KOPT-K1 (cell line): ENCODE data around the gene AMHR2.

Experiments
- H3K27ac ChIP-seq: fragments of 200-600 bp; sonication (generic); 2 replicates; pipeline ENCODE4 v1.5.1; 2016; ENCODE audit warnings: antibody characterized with exemption, mild to moderate bottlenecking, low read depth, low read length; ENCODE audit not compliant: poor library complexity, severe bottlenecking
- H3K36me3 ChIP-seq: fragments of 200-600 bp; sonication (generic); 2 replicates; pipeline ENCODE4 v1.5.1; 2017; ENCODE audit warnings: antibody characterized with exemption, mild to moderate bottlenecking, low read length, moderate library complexity; ENCODE audit not compliant: insufficient read depth
- H3K9me3 ChIP-seq: fragments of 200-600 bp; sonication (generic); 2 replicates; pipeline ENCODE4 v1.5.1; 2017; ENCODE audit warnings: antibody characterized with exemption, low read length, mild to moderate bottlenecking; ENCODE audit not compliant: insufficient read depth, poor library complexity, severe bottlenecking

The AMHR2 gene

GRCh38 chr12:53478865-53479264, 55.2 kb downstream of the AMHR2 start:
- H3K36me3 ChIP-seq = peaks cover 100% of the 10 kb centered on the region
- H3K9me3 ChIP-seq = no peaks in the 10 kb centered on the region
- no peak overlapping the region for H3K27ac ChIP-seq

DNA sequence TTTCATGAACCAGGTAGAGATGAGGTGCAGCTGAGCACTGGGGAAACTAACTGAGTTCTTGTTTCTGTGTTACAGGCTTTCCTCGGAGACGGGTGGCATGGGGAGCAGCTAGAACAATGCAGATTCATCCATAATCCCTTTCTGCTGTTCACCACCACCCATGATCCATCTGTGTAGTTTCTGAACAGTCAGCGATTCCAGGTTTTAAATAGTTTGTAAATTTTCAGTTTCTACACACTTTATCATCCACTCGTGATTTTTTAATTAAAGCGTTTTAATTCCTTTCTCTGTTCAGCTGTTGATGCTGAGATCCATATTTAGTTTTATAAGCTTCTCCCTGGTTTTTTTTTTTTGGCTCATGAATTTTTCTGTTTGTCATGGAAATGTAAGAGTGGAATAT, 55.7 kb downstream of the AMHR2 start:
- Histone ChIP-seq H3K27ac (no peak overlapping the region), H3K36me3 (peaks cover 100% of the 10 kb centered on the region), H3K9me3 (no peaks in the 10 kb centered on the region)

DNA sequence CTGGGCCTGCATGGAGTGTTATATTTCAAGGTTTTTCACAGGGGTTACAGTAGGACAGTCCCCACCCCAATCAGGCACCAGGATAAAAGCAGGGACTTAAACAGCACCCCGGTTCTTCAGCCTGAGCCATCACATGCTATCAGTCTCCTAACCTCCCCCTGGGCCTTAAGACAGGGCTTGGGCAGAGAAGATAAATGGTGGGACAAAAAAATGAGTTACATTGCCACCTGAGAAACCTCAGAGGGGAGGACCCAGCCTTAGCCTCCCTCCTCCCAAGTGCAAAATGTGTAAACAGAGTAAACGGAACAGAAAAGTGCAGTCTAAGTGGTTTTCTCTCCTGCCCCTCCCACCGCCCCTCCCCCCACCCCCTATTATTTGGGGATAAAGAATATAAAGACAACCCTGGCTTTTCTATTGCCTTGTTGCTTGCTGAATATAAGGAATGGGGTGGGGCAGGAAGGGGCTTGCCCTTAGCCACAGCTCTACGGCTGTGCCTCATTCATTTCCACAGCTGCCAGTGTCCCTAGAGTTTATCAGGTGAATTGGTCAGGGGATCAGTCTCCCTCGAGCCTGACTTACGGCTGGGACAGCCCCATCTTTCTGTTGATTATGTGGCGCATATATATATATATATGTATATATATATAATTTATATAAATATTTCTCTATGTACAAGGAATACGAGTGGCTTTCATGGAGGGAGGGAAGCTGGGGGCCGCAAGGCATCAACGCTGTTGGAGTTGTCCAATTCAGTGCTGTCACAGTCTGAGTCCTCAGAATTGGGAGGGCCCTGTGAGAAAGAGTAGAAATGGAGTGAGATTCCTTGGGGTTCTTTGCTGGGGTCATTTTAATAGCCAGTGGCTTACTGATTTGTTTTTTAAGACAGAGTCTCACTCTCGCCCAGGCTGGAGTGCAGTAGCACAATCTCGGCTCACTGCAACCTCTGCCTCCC, 57.1 kb downstream of the AMHR2 start:
- Histone ChIP-seq H3K27ac (no peak overlapping the region), H3K36me3 (peaks cover 100% of the 10 kb centered on the region), H3K9me3 (no peaks in the 10 kb centered on the region)
